B cell (primary cell): Measurements from ENCODE around the gene MYH7B. TPM values are rescaled to one million over a fixed set of nuclear protein-coding genes. Genes with fewer than 3 reads are reported as not detected.

Source experiments
- ATAC-seq: fragments of 200-7000 bp; cut with Tn5 transposase; one replicate; pipeline ENCODE4 v1.10.0; 2021; ENCODE audit warnings: low read depth, mild to moderate bottlenecking, moderate number of reproducible peaks, moderate library complexity
- CTCF ChIA-PET: fragments of 350-600 bp; sonication (Branson Sonifier 250); formaldehyde crosslinking; loops from one replicate; lab custom pipeline; 2021; ENCODE audit warnings: antibody characterized with exemption, inconsistent platforms; lab: Charles Lee
- POLR2A ChIA-PET: fragments of 350-600 bp; sonication (Branson Sonifier 250); formaldehyde crosslinking; loops from one replicate; lab custom pipeline; 2021; ENCODE audit warnings: antibody characterized with exemption; lab: Charles Lee
- DNase-seq: peaks from one replicate; pipeline ENCODE4 v3.0.0; 2013
- H2AFZ ChIP-seq: 2 replicates; pipeline ENCODE4 v1.6.1; 2012; ENCODE audit warnings: mild to moderate bottlenecking, low read depth, low read length; ENCODE audit not compliant: insufficient read depth, poor library complexity, severe bottlenecking
- H3K27ac ChIP-seq, 2 donors: 1 replicate in 1 of 2; 2 replicates in 1 of 2; pipeline ENCODE4 v1.5.1; 2012 to 2013; ENCODE audit warnings: low read length in 2 of 2, mild to moderate bottlenecking in 2 of 2, moderate library complexity in 1 of 2
- H3K27me3 ChIP-seq, 4 experiments: fragments of 200-600 bp in 1 of 4; sonication (generic) in 1 of 4; replicated peaks in 1 of 4; 1 replicate in 2 of 4; 2 replicates in 2 of 4; pipeline versions ENCODE4 v1.6.1 to v1.7.0; 2013 to 2016; ENCODE audit warnings: low read length in 3 of 4, mild to moderate bottlenecking in 2 of 4, mixed read lengths in 1 of 4, moderate library complexity in 1 of 4; ENCODE audit not compliant: insufficient read depth in 4 of 4, control insufficient read depth in 3 of 4; ENCODE audit errors: control extremely low read depth in 1 of 4
- H3K36me3 ChIP-seq, 2 experiments: replicated peaks in 1 of 2; 1 replicate in 1 of 2; 2 replicates in 1 of 2; pipeline versions ENCODE4 v1.6.1 to v1.7.1; 2013; ENCODE audit warnings: low read length in 1 of 2; ENCODE audit not compliant: insufficient read depth in 2 of 2, control insufficient read depth in 1 of 2; ENCODE audit errors: control extremely low read depth in 1 of 2, extremely low read depth in 1 of 2
- H3K4me1 ChIP-seq, 2 donors: fragments of 200-600 bp in 1 of 2; sonication (generic) in 1 of 2; 1 replicate in 1 of 2; 2 replicates in 1 of 2; pipeline versions ENCODE4 v1.5.1 to v1.6.1; 2013 to 2017; ENCODE audit warnings: low read length in 2 of 2; ENCODE audit not compliant: control insufficient read depth in 2 of 2, insufficient read depth in 2 of 2
- H3K4me2 ChIP-seq: replicated peaks from 2 replicates; pipeline ENCODE3; 2012; ENCODE audit warnings: mild to moderate bottlenecking, low read depth, low read length; ENCODE audit not compliant: poor library complexity, severe bottlenecking
- H3K4me3 ChIP-seq, 5 experiments: fragments of 200-600 bp in 1 of 5; sonication (generic) in 1 of 5; 1 replicate in 3 of 5; 2 replicates in 2 of 5; pipeline versions ENCODE4 v1.5.1 to v1.7.0; 2011 to 2016; ENCODE audit warnings: low read length in 4 of 5, mild to moderate bottlenecking in 4 of 5, low read depth in 2 of 5, control low read depth in 1 of 5, moderate library complexity in 1 of 5; ENCODE audit not compliant: insufficient read depth in 1 of 5; ENCODE audit errors: control extremely low read depth in 1 of 5, extremely low read depth in 1 of 5
- H3K79me2 ChIP-seq: fragments of 200-600 bp; sonication (generic); one replicate; pipeline ENCODE4 v1.6.0; 2016; ENCODE audit warnings: low read length; ENCODE audit not compliant: control insufficient read depth, insufficient read depth
- H3K9ac ChIP-seq: fragments of 200-600 bp; sonication (generic); 2 replicates; pipeline ENCODE4 v1.6.1; 2017; ENCODE audit warnings: mild to moderate bottlenecking, low read length, moderate library complexity
- H3K9me3 ChIP-seq, 3 donors: one replicate each; pipeline versions ENCODE4 v1.6.1 to v1.7.1; 2013; ENCODE audit warnings: low read length in 2 of 3; ENCODE audit not compliant: control insufficient read depth in 2 of 3, insufficient read depth in 1 of 3; ENCODE audit errors: control extremely low read depth in 1 of 3
- H4K20me1 ChIP-seq: 2 replicates; pipeline ENCODE4 v1.6.0; 2012; ENCODE audit warnings: mild to moderate bottlenecking, low read length; ENCODE audit not compliant: insufficient read depth, control insufficient read depth, poor library complexity, severe bottlenecking
- H3K27ac Mint-ChIP-seq: one replicate; pipeline ENCODE4 v1.8.0; 2021; ENCODE audit warnings: mixed read lengths
- H3K27me3 Mint-ChIP-seq: one replicate; pipeline ENCODE4 v1.8.0; 2021; ENCODE audit warnings: mixed read lengths
- H3K4me1 Mint-ChIP-seq: one replicate; pipeline ENCODE4 v1.8.0; 2021; ENCODE audit warnings: mixed read lengths
- H3K4me3 Mint-ChIP-seq: one replicate; pipeline ENCODE4 v1.8.0; 2021; ENCODE audit warnings: mixed read lengths
- H3K9me3 Mint-ChIP-seq: one replicate; pipeline ENCODE4 v1.8.0; 2022; ENCODE audit warnings: mixed read lengths; ENCODE audit not compliant: insufficient read depth
- EZH2 ChIP-seq: IDR thresholded peaks from 2 replicates; pipeline ENCODE4 v1.6.1; 2012; ENCODE audit warnings: borderline replicate concordance, low read depth, mild to moderate bottlenecking, moderate library complexity, low read length; ENCODE audit not compliant: insufficient read depth, poor library complexity, severe bottlenecking
- WGBS: methylation state at CpG from one replicate; pipeline ENCODE4 v1.1.5; 2013; ENCODE audit warnings: missing lambda C conversion rate; ENCODE audit not compliant: insufficient coverage; 5-methylcytosine and 5-hydroxymethylcytosine counted together
- intact Hi-C: fragments of 100-400 bp; cut with micrococcal nuclease; formaldehyde crosslinking; loops from one replicate; pipeline ENCODE4 v1.10.0; 2022
- polyA plus RNA-seq: library from polyadenylated mRNA; depleted of rRNA; stranded (reverse); fragments of >200 nt; gene quantifications from 2 replicates; pipeline ENCODE4 v1.2.3, GENCODE V29; 2012
- total RNA-seq, 2 donors: library from RNA; stranded (reverse); fragments of 120-200 nt in 1 of 2; gene quantifications; 1 replicate in 1 of 2; 2 replicates in 1 of 2; pipeline versions ENCODE4 v1.2.3 to v1.2.4, GENCODE V29; 2013 to 2022
- TF ChIP-seq, protein P1 (sequence below): fragments of 200-600 bp; IDR thresholded peaks from one replicate; pipeline ENCODE4 v1.8.0; 2022; ENCODE audit warnings: antibody characterized with exemption, mild to moderate bottlenecking

The MYH7B gene
- total and polyA plus RNA-seq, 2 donors (not counting 1 experiment from before 2014, with no cell fraction given) = 0.79 to 1.2 TPM

- peaks cover 4% of the 10 kb centered on the region for H3K4me1 Mint-ChIP-seq
- H4K20me1 ChIP-seq = no peaks in the 10 kb centered on the region
- no peak for DNase-seq
Observed at GRCh38 chr20:35003211-35004031, 47.8 kb downstream of the MYH7B start.

More at GRCh38 chr20:35003211-35004031, 47.8 kb downstream of the MYH7B start:
- Mint-ChIP-seq H3K27ac (no peak overlapping the region), H3K9me3 (no peaks in the 10 kb centered on the region), H3K4me3 (no peak overlapping the region), H3K27me3 (no peaks in the 10 kb centered on the region)
- Histone ChIP-seq H3K9me3 (no peaks in the 10 kb centered on the region), H3K36me3 (peaks cover 0 to 85% of the 10 kb centered on the region in 2 experiments), H3K9ac (no peak overlapping the region), H3K27me3 (no peaks in the 10 kb centered on the region), H3K4me2 (no peak overlapping the region), H3K27ac (no peak overlapping the region), H3K79me2 (no peaks in the 10 kb centered on the region), H3K4me3 (no peak overlapping the region), H3K4me1 (no peaks in the 10 kb centered on the region), H2AFZ (no peak overlapping the region)
- POLR2A ChIA-PET = no interaction called here
- TF ChIP-seq, protein P1, sequence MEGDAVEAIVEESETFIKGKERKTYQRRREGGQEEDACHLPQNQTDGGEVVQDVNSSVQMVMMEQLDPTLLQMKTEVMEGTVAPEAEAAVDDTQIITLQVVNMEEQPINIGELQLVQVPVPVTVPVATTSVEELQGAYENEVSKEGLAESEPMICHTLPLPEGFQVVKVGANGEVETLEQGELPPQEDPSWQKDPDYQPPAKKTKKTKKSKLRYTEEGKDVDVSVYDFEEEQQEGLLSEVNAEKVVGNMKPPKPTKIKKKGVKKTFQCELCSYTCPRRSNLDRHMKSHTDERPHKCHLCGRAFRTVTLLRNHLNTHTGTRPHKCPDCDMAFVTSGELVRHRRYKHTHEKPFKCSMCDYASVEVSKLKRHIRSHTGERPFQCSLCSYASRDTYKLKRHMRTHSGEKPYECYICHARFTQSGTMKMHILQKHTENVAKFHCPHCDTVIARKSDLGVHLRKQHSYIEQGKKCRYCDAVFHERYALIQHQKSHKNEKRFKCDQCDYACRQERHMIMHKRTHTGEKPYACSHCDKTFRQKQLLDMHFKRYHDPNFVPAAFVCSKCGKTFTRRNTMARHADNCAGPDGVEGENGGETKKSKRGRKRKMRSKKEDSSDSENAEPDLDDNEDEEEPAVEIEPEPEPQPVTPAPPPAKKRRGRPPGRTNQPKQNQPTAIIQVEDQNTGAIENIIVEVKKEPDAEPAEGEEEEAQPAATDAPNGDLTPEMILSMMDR = no peak
- no peak for TF ChIP-seq EZH2
- 98% methylated on average over 20 of the region's 25 CpGs for WGBS
- no peak for ATAC-seq
- CTCF ChIA-PET = no interaction called here
- intact Hi-C loops = no loop called here
